Stimulated activated CD4-positive, alpha-beta T cell treated with anti-CD3 and anti-CD28 coated beads, Interleukin-4, amount 100 ng/mL, for 48 hours (primary cell): ENCODE results near the gene THOC1.
"Not testable (repeated sequence)": the region's sequence is repeated elsewhere in the genome, so short reads cannot be mapped to it uniquely, and the experiment has no call there.

Experiments used
- DNase-seq, 2 donors: peaks; one replicate each; pipeline ENCODE4 v3.0.0-alpha.2; 2020; ENCODE audit warnings: low read depth in 2 of 2

The THOC1 gene

GRCh38 chr18:267688-268552, at the start of gene THOC1:
Gene THOC1, minus strand, starts transcription at chr18:268047. Its CDS starts 28 bp downstream, at chr18:268019.
- DNase-seq: peak; percentile 91 to 93

- no peak for DNase-seq
Measured at GRCh38 chr18:317618-318017, 49.8 kb upstream of the THOC1 start.

DNA sequence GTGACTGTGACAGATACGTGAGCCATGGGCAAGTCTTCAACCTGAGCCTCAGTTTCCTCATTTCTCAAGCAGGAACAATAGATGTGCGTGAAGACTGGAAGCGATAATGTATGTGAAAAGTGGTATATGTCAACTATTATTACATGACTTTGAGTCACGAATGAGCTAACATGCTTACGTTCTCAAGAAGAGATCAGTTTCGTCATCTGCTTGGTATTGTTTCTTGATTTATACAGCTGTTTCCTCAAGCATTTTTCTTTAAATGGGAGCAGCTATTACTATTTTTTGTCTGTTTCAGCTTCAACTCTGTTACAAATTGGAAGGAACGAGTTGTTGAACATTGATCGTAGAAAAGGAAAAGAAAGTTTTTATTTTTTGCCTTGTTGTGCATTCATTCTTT, 48.5 kb upstream of the THOC1 start:
- no peak for DNase-seq

DNA sequence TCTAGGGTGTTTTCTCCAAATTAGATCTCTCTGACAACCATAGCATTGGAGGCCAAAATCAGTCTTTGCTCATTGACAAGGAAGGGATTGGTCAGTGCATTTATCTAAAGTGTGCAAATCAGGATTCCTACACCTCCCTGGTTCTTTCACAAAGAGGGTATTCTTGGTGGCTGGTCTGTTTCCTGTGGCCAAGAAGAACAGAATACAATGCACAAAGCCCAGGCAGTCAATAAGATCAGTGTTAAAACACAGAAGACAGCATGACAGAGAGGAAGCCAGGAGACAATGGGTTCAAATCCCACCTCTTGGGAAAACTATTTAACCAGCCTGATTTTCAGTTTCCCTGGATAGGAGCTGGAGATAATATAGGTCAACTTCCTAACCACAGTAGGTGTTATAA, 46.1 kb upstream of the THOC1 start:
- DNase-seq: no peak

DNA sequence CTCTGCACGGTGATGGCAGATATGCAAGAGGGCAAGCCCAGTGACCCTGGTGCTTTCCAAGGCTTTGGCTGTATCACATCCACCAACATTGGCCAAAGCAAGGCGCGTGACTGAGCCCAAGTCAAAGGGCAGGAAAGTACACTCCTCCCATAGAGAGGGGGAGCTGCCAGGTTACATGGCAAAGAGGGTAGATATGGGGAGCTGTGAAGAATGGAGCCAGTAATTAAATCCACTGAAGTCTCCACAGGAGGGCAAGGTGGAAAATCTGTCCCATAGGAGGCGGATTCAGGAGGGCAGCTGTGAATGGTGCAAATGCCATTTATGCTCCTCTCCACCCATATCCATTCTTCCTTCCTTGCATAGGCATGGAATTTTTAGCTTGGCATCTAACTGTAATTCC, 44.6 kb upstream of the THOC1 start:
- DNase-seq: no peak

DNA sequence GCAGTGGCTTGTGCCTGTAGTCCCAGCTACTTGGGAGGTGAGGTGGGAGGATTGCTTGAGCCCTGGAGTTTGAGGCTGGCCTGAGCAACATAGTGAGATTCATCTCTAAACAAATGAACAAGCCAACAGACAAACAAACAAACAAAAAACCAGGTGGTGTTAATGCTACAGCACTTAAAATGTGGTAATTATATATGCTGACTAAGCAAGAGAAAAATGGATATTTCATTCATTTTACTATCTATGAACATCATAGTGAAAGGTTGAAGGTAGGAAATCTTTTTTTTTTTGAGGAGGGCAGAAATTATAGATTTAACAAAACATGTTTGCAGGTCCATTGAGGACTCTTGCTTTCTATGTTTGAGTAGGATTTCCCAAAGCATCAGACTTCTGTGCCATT, 42.2 kb upstream of the THOC1 start:
- DNase-seq: no peak

DNA sequence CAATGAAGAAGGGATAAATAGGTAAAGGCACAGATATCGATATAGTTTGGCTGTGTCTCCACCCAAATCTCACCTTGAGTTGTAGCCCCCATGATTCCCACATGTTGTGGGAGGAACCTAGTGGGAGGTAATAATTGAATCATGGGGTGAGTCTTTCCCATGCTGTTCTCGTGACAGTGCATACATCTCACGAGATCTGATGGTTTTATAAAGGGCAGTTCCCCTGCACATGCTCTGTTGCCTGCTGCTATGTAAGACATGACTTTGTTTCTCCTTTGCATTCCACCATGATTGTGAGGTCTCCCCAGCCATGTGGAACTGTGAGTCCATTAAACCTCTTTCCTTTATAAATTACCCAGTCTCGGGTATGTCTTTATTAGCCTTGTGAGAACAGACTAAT, 40.2 kb upstream of the THOC1 start:
- DNase-seq: not testable (repeated sequence)

GRCh38 chr18:306608-307255, 38.9 kb upstream of the THOC1 start:
- DNase-seq: no peak

DNA sequence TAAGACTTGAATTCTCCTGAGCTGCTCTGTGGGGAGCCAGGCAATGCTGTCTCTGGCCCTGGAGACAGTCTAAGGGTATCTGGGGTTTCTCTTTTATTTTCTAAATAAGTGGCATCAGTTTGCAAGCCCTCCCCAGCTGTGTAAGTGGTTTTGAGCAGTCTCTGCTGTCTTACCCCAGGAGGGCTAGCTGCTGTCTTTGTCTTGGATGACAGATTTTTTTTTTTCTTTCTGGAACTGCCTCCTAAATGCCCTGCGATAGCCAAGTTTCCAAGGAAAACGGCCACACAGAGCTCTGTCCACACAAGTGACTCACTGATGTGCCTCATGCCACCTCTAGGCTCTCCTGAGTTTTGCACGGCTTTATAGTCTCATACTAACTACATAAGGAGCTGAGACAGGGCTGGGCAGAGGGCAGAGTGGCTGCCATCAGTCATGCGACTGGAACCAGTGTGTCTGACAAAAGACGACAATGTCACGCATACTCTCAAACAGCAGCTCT, 37.2 kb upstream of the THOC1 start:
- no peak for DNase-seq

DNA sequence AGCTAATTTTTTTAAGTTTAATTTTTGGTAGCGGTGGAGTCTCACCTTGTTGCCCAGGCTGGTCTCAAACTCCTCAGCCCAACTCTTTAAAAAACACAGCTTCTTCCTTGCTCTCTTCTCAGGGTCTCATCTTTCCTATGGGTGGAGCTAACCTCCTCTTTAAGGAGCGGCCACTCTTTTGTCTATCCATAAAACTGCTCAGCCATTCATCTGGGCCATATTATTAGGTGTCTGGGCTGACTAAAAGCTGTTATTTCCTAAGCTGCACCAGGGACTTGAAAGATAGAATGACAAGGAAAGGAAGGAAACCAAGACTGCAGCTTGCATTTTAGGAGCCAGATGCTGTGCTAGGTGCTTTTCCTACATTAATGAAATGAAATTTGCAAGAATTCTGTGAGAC, 35.8 kb upstream of the THOC1 start:
- DNase-seq: no peak

GRCh38 chr18:303011-303410, 35.2 kb upstream of the THOC1 start:
- DNase-seq: no peak

- no peak for DNase-seq
Measured at GRCh38 chr18:302097-302496, 34.2 kb upstream of the THOC1 start.

DNA sequence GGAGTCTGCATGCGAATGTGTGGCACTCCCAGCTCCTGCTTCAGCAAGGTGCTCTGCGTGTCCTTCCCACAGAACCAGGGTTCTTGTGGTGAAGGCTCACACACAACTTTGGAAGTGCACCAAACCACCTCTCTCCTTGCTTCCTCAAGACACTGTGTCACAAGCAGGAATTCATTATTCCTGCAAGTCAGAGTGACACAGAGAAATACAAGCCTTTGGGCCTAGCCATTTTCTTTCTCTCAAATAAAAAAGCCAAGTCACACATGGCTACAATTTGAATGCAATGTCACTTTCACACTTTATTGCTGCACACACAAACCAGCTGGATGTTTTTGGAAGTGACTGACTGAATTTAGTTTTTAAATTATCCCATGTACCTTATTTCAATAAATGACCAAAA, 30.1 kb upstream of the THOC1 start:
- no peak for DNase-seq

DNA sequence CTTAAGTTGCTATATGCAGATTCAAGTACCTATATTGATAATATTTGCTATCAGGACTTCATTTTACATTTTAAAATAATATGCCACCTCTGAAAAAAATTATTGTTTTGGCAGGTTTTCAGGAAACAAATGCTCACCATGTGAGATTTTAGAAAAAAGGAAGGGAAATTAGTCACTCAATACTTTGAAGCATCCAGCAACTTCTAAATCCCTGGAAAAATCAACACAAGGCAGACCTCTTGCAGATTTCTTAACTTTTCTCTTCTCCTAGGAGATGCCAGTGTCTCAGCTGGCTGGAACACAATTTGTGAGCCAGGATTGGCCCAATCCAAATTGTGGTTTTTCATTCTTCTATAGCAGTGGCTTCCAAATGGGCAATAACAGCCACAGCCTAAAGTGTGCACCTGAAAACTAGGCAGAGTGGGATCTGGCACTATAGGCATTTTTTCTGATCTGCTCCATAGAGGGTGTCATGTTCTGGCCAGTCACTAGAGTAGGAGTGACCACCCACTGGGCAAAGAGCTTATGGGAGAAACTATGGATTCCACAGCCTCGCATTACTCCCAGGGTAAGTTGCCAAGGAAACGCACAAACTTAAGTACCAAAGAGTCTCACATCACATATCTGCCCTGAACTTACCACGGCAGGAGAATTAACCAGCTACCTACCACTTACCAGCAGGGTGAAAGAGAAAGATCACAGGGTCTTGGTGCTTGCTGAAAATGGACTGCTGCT, 28.1 kb upstream of the THOC1 start:
- no peak for DNase-seq

DNA sequence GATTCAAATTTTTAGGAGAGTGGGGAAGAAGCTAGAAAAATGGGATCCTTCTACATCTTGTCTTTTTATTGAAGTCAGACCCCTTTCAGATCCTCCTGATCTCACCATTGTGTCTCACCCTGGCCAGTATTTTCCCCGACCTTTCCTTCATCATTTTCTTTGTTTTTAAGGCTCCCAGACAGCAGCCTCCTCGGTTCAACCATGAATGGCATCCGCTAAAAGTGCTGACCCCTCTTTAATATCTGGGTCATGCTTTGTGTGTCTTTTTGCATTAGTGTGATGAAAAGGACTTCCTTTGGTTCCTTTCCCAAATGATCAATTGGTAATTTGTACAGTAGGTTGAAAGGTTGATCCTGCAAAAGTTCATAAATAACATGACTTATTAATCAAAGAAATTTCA, 26.7 kb upstream of the THOC1 start:
- DNase-seq: no peak

DNA sequence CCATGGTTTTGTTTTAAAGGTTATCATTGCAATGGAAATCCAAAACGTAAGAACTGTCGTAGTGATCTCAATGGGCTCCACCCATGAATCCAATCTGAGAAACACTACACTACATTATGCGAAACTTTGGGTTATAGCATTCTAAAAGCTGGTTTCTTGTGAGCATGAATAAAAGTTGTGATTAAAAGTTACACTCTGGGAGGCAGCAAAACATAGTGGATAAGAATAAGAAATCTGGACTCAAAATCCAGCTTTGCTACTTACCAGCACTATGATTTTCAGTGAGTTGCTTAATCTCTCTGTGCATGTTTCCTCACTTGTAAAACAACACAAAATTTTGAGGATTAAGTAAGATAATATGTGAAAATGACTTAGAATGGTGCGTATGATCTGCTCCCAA, 25.7 kb upstream of the THOC1 start:
- no peak for DNase-seq

GRCh38 chr18:292271-292670, 24.4 kb upstream of the THOC1 start:
- no peak for DNase-seq

DNA sequence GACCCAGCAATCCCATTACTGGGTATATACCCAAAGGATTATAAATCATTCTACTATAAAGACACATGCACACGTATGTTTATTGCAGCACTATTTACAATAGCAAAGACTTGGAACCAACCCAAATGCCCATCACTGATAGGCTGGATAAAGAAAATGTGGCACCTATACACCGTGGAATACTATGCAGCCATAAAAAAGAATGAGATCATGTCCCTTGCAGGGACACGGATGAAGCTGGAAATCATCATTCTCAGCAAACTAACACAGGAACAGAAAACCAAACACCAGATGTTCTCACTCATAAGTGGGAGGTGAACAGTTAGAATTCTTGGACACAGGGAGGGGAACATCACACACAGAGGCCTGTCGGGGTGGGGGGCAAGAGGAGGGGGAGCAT, 22.1 kb upstream of the THOC1 start:
- DNase-seq: not testable (repeated sequence)

GRCh38 chr18:289026-289425, 21.2 kb upstream of the THOC1 start:
- no peak for DNase-seq

GRCh38 chr18:286515-287310, 18.9 kb upstream of the THOC1 start:
- no peak for DNase-seq

DNA sequence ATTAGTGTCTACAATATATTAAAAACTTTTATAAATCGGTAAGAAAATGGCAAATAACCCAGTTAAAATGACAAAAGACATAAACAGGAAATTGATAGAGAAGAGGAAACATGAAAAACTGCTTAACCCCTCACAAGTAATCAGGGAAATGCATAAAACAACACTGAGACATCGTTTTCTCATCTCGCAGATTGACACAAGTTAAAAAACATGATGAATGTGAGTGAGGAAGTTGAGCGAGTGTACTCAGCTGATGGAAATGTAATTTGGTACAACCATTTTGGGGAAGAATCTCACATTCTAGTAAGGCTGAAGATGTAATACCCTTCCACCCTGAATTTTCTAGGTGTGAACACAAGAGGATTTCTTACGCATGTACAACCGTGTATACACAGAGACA, 18.0 kb upstream of the THOC1 start:
- DNase-seq: no peak

GRCh38 chr18:275486-275885, 7.6 kb upstream of the THOC1 start:
- no peak for DNase-seq
